ENCODE data around the gene PIK3C2G.

PIK3C2G gene

GRCh38 chr12:18302809-18303430 is 41.6 kb downstream of the PIK3C2G start:
- no peak for TF ChIP-seq CTCF (IDR thresholded peaks at IDR 0.05; ENCODE audit: low read depth, low read length, missing control alignments)
- DNase-seq (ENCODE audit: low read depth): no peak
- no peak overlapping the region for H3K4me3 ChIP-seq (ENCODE audit: low read depth, low read length)
- in situ Hi-C loops (cut with HindIII; ENCODE audit: low sequenced_read_pairs): no loop called here

GRCh38 chr12:18304609-18305008 is 43.3 kb downstream of the PIK3C2G start:
- no peak for TF ChIP-seq CTCF (IDR thresholded peaks at IDR 0.05; ENCODE audit: low read depth, low read length, missing control alignments)
- in situ Hi-C loops (cut with HindIII; ENCODE audit: low sequenced_read_pairs): no loop called here
- H3K4me3 ChIP-seq (ENCODE audit: low read depth, low read length): no peak overlapping the region
- DNase-seq (ENCODE audit: low read depth): peak; percentile 15

DNA sequence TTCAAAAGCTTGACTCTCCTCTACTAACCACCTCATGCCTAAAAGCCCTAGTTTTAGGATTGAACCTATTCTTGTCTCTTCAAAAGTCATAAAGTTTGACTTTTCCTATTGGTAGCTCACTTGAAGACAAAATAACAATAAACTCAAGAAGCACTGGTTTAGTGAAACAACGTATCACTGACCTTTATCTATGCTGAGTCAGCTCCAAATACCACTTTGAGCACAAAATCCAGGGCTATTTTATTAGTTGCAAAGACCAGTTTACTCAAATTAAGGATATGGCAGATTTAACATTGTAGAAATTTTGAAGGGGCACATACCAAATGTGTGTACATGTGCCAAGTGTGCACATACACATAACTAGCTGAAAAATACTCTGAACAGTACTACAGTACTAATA is 45.0 kb downstream of the PIK3C2G start:
- in situ Hi-C loops (cut with HindIII; ENCODE audit: low sequenced_read_pairs): no loop called here
- H3K4me3 ChIP-seq (ENCODE audit: low read depth, low read length): no peak overlapping the region
- DNase-seq (ENCODE audit: low read depth): no peak
- no peak for TF ChIP-seq CTCF (IDR thresholded peaks at IDR 0.05; ENCODE audit: low read depth, low read length, missing control alignments)

- no peak for TF ChIP-seq CTCF (IDR thresholded peaks at IDR 0.05; ENCODE audit: low read depth, low read length, missing control alignments)
Measured at GRCh38 chr12:18313306-18313705, 52.0 kb downstream of the PIK3C2G start.

GRCh38 chr12:18320036-18320617 is 58.8 kb downstream of the PIK3C2G start:
- no peak overlapping the region for H3K4me3 ChIP-seq (ENCODE audit: low read depth, low read length)
- TF ChIP-seq CTCF (IDR thresholded peaks at IDR 0.05; ENCODE audit: low read depth, low read length, missing control alignments): peak; percentile 59
- in situ Hi-C loops (cut with HindIII; ENCODE audit: low sequenced_read_pairs): no loop called here
- peak; percentile 56 for DNase-seq (ENCODE audit: low read depth)

More at GRCh38 chr12:18313306-18313705, 52.0 kb downstream of the PIK3C2G start:
- DNase-seq (ENCODE audit: low read depth): no peak
- in situ Hi-C loops (cut with HindIII; ENCODE audit: low sequenced_read_pairs): no loop called here
- H3K4me3 ChIP-seq (ENCODE audit: low read depth, low read length): no peak overlapping the region

DNA sequence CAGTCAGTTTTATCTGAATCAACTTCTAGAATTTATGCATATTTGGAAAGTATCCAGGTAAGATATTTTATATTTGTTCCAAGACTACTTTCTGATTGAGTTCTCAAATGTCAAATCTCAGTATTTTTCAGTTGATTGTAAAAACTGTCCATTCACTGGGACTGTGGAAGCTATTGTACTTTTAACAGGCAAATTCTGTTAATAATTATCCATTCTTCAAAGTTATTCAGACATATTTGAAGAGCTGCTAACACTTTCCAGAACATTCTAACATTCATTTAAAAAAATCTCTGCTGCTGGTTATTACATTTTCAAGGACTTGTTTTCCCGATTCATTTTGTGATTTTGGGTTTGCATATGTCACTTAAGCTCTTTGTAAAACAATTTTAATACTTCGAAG is 59.7 kb downstream of the PIK3C2G start:
- no peak for TF ChIP-seq CTCF (IDR thresholded peaks at IDR 0.05; ENCODE audit: low read depth, low read length, missing control alignments)
- H3K4me3 ChIP-seq (ENCODE audit: low read depth, low read length): no peak overlapping the region
- in situ Hi-C loops (cut with HindIII; ENCODE audit: low sequenced_read_pairs): no loop called here
- no peak for DNase-seq (ENCODE audit: low read depth)

Data from astrocyte of the cerebellum (primary cell).